ENCODE results near the gene HOXD13.

Gene HOXD13

DNA sequence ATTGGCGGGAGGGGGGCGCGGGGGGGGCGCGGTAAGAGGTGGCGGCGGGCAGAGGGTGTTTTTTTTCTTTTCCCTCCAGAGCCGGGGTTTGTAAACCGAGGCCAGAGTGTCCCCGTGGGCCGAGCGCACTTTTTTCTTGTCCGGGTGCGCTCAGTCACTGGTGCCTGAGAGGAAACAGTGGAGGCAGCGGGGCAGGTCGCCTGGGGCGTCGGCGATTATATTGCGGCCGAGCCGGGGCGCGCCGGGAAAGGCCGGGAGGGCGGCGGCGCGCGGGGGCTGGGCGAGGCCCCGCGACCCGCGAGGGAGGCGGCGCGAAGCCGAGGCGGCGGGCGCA lies 37.3 kb downstream of the HOXD13 start:
- ATAC-seq = peak; percentile 5; the same call in 2 of the 3 replicates
- TF ChIP-seq ZNF8 (CRISPR knock-in tag; IDR thresholded peaks at IDR 0.05) (no peak), ISL1 (CRISPR knock-in tag; IDR thresholded peaks at IDR 0.05) (no peak), PPARA (CRISPR knock-in tag; IDR thresholded peaks at IDR 0.05; ENCODE audit: borderline replicate concordance) (no peak), BACH2 (CRISPR knock-in tag; IDR thresholded peaks at IDR 0.05; ENCODE audit: borderline replicate concordance) (no peak), ARNTL (CRISPR knock-in tag; IDR thresholded peaks at IDR 0.05; ENCODE audit: borderline replicate concordance, low read depth) (no peak), ZFP3 (CRISPR knock-in tag; IDR thresholded peaks at IDR 0.05) (no peak), CSRNP3 (CRISPR knock-in tag; IDR thresholded peaks at IDR 0.05) (no peak), CREB5 (CRISPR knock-in tag; IDR thresholded peaks at IDR 0.05; ENCODE audit: low read depth) (no peak), ZC3H10 (CRISPR knock-in tag; IDR thresholded peaks at IDR 0.05) (no peak), TOX (CRISPR knock-in tag; IDR thresholded peaks at IDR 0.05; ENCODE audit: borderline replicate concordance) (no peak), RARB (CRISPR knock-in tag; IDR thresholded peaks at IDR 0.05) (no peak), ESRRG (CRISPR knock-in tag; IDR thresholded peaks at IDR 0.05) (no peak), ZNF565 (CRISPR knock-in tag; conservative IDR thresholded peaks at IDR 0.05; ENCODE audit: low read depth) (no peak), POU6F1 (CRISPR knock-in tag; IDR thresholded peaks at IDR 0.05; ENCODE audit: borderline replicate concordance, low read depth) (no peak)
- TF ChIP-seq, protein P1, sequence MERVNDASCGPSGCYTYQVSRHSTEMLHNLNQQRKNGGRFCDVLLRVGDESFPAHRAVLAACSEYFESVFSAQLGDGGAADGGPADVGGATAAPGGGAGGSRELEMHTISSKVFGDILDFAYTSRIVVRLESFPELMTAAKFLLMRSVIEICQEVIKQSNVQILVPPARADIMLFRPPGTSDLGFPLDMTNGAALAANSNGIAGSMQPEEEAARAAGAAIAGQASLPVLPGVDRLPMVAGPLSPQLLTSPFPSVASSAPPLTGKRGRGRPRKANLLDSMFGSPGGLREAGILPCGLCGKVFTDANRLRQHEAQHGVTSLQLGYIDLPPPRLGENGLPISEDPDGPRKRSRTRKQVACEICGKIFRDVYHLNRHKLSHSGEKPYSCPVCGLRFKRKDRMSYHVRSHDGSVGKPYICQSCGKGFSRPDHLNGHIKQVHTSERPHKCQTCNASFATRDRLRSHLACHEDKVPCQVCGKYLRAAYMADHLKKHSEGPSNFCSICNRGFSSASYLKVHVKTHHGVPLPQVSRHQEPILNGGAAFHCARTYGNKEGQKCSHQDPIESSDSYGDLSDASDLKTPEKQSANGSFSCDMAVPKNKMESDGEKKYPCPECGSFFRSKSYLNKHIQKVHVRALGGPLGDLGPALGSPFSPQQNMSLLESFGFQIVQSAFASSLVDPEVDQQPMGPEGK (CRISPR knock-in tag; IDR thresholded peaks at IDR 0.05; ENCODE audit: borderline replicate concordance) = no peak

DNA sequence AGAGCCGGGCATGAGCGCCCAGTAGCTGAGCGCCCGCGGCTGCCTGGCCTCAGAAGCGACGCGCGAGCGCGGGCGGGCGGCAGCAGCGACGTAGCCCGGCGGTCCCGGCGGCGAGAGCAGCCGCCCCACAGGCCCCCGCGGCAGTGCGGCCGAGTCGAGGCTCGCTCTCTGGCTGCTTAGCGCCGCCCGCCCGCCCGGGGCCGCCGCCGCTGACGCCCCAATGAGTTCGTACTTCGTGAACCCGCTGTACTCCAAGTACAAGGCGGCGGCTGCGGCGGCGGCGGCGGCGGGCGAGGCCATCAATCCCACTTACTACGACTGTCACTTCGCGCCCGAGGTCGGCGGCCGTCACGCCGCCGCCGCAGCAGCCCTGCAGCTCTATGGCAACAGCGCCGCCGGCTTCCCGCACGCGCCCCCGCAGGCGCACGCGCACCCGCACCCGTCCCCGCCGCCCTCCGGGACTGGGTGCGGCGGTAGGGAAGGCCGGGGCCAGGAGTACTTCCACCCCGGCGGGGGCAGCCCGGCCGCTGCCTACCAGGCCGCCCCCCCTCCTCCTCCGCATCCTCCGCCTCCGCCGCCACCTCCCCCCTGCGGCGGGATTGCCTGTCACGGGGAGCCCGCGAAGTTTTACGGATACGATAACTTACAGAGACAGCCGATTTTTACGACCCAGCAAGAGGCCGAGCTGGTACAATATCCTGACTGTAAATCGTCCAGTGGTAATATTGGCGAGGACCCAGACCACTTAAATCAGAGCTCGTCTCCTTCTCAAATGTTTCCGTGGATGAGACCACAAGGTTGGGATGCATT lies 37.8 kb downstream of the HOXD13 start:
- ATAC-seq = peak; percentile 38
- TF ChIP-seq ZFP3 (CRISPR knock-in tag; IDR thresholded peaks at IDR 0.05) = no peak
- 0 out of 2 replicates have a peak, but pooled peaks have one; percentile 35 for TF ChIP-seq CSDC2 (CRISPR knock-in tag; IDR thresholded peaks at IDR 0.05)
- TF ChIP-seq, protein P1 (CRISPR knock-in tag; IDR thresholded peaks at IDR 0.05; ENCODE audit: borderline replicate concordance) = 0 out of 2 replicates have a peak, but pooled peaks have one; percentile 58

GRCh38 chr2:176130957-176131847 lies 38.7 kb downstream of the HOXD13 start:
- no peak; the same call in 2 of the 3 replicates for ATAC-seq
- TF ChIP-seq SNAI2 (CRISPR knock-in tag; IDR thresholded peaks at IDR 0.05) = no peak
- no peak for TF ChIP-seq CREB5 (CRISPR knock-in tag; IDR thresholded peaks at IDR 0.05; ENCODE audit: low read depth)
- TF ChIP-seq OSR1 (CRISPR knock-in tag; IDR thresholded peaks at IDR 0.05) = no peak
- no peak for TF ChIP-seq PPARA (CRISPR knock-in tag; IDR thresholded peaks at IDR 0.05; ENCODE audit: borderline replicate concordance)
- no peak for TF ChIP-seq TCF4 (CRISPR knock-in tag; IDR thresholded peaks at IDR 0.05; ENCODE audit: borderline replicate concordance)
- no peak for TF ChIP-seq POU6F1 (CRISPR knock-in tag; IDR thresholded peaks at IDR 0.05; ENCODE audit: borderline replicate concordance, low read depth)
- TF ChIP-seq ZC3H10 (CRISPR knock-in tag; IDR thresholded peaks at IDR 0.05) = no peak
- no peak for TF ChIP-seq ARNTL (CRISPR knock-in tag; IDR thresholded peaks at IDR 0.05; ENCODE audit: borderline replicate concordance, low read depth)
- TF ChIP-seq, protein P1 (CRISPR knock-in tag; IDR thresholded peaks at IDR 0.05; ENCODE audit: borderline replicate concordance) = no peak
- no peak for TF ChIP-seq GLIS3 (CRISPR knock-in tag; IDR thresholded peaks at IDR 0.05)
